ENCODE data around the gene HTRA3. TPM values are rescaled to one million over a fixed set of nuclear protein-coding genes. Genes with fewer than 3 reads are reported as not detected.

The HTRA3 gene
- total and polyA plus RNA-seq, 8 donors = 0.56 to 15.6 (median 2.7) TPM

GRCh38 chr4:8280158-8280875 is 10.8 kb downstream of the HTRA3 start:
- ATAC-seq (no peak), DNase-seq (peak in 1 of 6 donors; percentile 56), FAIRE-seq (no peak)
- no peaks in the 10 kb centered on the region for H3K4me1 ChIP-seq
- intact Hi-C loops (cut with DNase I) = no loop called here
- 83 to 89% methylated on average over 25 of the region's 25 CpGs for WGBS, 2 donors
- H3K27ac ChIP-seq = no peak overlapping the region
- no peaks in the 10 kb centered on the region for H3K27me3 ChIP-seq
- H3K36me3 ChIP-seq = no peaks in the 10 kb centered on the region
- H3K4me3 ChIP-seq = no peak overlapping the region
- no peaks in the 10 kb centered on the region for H3K9me3 ChIP-seq
- TF ChIP-seq CTCF (IDR thresholded peaks at IDR 0.05) = no peak

- no peak overlapping the region for H3K4me3 ChIP-seq
- DNase-seq (peak in 1 of 6 donors; percentile 15), FAIRE-seq (no peak), ATAC-seq (no peak)
- no peaks in the 10 kb centered on the region for H3K9me3 ChIP-seq
- no peaks in the 10 kb centered on the region for H3K36me3 ChIP-seq
- no peaks in the 10 kb centered on the region for H3K4me1 ChIP-seq
- H3K27ac ChIP-seq = no peak overlapping the region
- WGBS, 2 donors = 75 to 78% methylated on average over 15 of the region's 15 CpGs
- no peaks in the 10 kb centered on the region for H3K27me3 ChIP-seq
- intact Hi-C loops (cut with DNase I) = no loop called here
- TF ChIP-seq CTCF (IDR thresholded peaks at IDR 0.05) = no peak
These were observed 11.4 kb downstream of the HTRA3 start for GRCh38 chr4:8280876-8281440.

- no peak for FAIRE-seq
These were observed 12.1 kb downstream of the HTRA3 start for GRCh38 chr4:8281519-8282133.

GRCh38 chr4:8282134-8282641 is 12.6 kb downstream of the HTRA3 start:
- no peaks in the 10 kb centered on the region for H3K36me3 ChIP-seq
- WGBS, 2 donors = 78 to 84% methylated on average over 14 of the region's 14 CpGs
- DNase-seq = peak in 2 of 6 donors; percentile 10 to 35
- intact Hi-C loops (cut with DNase I) = no loop called here
- H3K9me3 ChIP-seq = no peaks in the 10 kb centered on the region
- no peak overlapping the region for H3K27ac ChIP-seq
- no peaks in the 10 kb centered on the region for H3K4me1 ChIP-seq
- ATAC-seq = no peak
- FAIRE-seq = no peak
- TF ChIP-seq CTCF (IDR thresholded peaks at IDR 0.05) = no peak
- H3K27me3 ChIP-seq = no peaks in the 10 kb centered on the region
- no peak overlapping the region for H3K4me3 ChIP-seq

More at GRCh38 chr4:8281519-8282133, 12.1 kb downstream of the HTRA3 start:
- H3K27me3 ChIP-seq = no peaks in the 10 kb centered on the region
- ATAC-seq (peak in 2 of 4 donors; percentile 34 to 57), DNase-seq (peak in 2 of 6 donors; percentile 39 to 53)
- no peak for TF ChIP-seq CTCF (IDR thresholded peaks at IDR 0.05)
- no peak overlapping the region for H3K27ac ChIP-seq
- no peaks in the 10 kb centered on the region for H3K9me3 ChIP-seq
- H3K4me3 ChIP-seq = no peak overlapping the region
- intact Hi-C loops (cut with DNase I) = no loop called here
- H3K4me1 ChIP-seq = no peaks in the 10 kb centered on the region
- WGBS, 2 donors = 68 to 78% methylated on average over 19 of the region's 19 CpGs
- no peaks in the 10 kb centered on the region for H3K36me3 ChIP-seq
